T1000 (cell line): ENCODE results near the gene NPRL2.
"Not testable (repeated sequence)": the region's sequence is repeated elsewhere in the genome, so short reads cannot be mapped to it uniquely, and the experiment has no call there.

ENCODE experiments used
- DNase-seq: peaks from one replicate; lab custom pipeline; 2025; ENCODE audit warnings: mixed read lengths; lab: John Stamatoyannopoulos, UW

The NPRL2 gene

DNA sequence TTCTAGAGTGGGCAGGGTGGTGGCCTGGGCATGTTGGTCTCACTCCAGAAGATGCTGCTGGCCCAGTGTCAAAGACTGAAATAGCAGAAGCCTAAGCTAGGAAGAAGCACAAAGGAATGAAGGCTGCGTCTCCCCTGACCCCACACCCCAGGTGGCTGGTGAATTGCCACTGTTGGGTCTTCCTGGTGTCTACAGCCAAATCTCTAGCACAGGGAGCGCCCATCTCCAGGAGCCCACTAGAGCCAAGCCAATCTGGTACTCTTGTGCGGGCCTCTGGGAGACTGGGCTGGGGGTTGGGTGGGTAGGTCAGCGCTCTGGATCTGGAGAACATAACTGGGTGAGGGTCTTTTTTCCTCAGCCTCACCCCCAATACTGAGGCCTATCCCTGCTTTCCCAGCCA is 23.4 kb downstream of the NPRL2 start:
- DNase-seq, result no peak

DNA sequence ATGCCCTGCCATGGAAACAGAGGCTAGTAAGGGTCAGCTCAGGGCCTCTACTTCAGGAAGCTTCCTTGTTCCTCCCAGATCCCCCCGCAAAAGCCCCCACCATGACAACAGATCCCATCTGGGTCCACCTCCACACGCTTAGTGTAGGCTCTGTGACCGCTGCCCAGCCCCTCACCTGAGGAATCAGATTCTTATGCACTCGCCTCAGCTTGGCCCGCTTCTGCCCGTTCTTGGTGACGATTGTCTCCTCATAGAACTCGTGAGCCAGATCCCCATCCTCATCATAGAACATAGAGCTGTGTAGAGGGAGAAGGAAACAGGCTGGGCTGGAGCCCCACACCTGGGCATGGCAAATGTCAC is 24.4 kb downstream of the NPRL2 start:
- no peak for DNase-seq

DNA sequence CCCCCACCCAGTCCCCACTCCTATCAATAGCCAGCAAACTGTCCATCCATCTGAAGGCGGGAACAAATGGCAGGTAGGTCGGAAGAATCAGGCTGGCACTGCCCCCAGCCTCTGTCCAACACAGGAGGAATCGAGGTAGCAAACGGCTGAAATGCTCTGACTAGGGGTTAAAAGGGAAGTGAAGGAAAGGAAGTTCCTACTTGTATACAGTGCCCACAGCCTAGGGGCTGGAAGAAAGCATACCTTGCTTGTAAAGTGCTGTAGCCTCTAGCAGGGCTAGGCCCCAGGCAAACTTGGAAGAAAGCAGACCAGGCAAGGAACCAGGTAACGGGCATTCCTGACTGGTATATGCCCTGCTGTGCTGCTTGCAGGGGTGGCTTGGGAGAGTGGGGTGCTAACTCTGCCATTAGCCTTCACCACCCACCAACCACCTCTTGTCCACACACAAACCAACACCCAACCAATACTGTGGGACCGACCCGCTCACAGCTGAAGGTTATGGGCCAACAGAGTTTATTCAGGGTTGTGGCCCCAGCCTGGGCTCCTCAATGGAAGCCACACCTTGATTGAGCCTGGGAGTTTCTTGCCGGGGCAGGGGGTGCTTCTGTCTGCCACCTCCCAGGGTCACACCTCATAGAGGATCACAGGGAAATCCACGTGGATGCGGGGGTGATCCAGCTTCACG is 24.9 kb downstream of the NPRL2 start:
- no peak for DNase-seq

DNA sequence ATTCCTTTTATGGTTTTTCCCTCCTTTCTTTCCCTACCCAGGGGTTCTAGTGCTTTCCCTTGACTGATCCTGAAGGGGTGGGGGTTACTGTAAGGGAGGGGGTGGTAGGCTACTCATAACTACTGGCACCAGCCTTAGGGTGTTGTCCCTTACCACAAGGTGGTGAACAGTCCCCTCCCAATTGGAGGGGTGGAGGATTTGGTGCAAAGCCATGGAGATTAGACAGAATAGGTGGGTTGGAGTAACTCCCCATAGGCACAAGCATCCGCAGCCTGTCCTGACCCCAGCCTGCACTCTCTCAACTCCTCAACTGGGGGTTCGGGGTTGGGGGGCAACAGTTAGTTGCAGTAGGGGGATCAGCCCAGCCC is 25.5 kb downstream of the NPRL2 start:
- DNase-seq, result no peak

DNA sequence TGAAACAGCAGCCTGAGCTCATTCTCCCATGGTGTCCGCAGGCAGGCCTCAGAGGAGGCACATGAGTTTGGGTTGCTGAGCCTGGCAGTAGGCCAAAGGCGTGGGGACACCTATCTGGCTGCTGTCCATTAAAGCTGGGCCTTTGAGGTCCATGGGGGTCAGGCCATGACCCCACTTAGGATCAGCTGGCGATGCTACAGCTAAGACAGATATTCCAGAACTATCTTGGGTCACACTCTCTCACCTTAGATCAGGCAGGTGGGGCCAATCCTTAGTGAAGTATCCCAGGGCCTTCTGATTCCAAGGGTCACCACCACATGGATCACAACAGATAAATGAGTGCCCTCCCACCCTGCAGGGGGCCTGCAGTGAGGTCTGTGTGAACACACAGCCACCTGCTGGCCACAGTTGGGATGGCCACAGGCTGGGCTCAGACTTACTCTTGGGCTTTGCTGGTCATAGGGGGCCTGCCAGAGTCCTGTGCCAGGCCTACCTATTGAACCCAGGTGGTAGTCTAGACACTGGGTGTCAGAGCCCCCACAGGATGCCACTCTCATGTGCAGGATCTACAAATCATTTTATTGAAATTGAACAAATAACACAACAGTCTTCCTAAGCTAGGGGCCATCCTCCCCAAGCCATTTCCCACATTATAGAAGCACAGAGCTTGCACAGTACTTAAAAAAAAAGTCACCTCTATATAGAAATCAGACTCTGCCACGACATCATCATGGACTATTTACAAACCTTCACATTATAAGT is 26.0 kb downstream of the NPRL2 start:
- peak; percentile 47 for DNase-seq

DNA sequence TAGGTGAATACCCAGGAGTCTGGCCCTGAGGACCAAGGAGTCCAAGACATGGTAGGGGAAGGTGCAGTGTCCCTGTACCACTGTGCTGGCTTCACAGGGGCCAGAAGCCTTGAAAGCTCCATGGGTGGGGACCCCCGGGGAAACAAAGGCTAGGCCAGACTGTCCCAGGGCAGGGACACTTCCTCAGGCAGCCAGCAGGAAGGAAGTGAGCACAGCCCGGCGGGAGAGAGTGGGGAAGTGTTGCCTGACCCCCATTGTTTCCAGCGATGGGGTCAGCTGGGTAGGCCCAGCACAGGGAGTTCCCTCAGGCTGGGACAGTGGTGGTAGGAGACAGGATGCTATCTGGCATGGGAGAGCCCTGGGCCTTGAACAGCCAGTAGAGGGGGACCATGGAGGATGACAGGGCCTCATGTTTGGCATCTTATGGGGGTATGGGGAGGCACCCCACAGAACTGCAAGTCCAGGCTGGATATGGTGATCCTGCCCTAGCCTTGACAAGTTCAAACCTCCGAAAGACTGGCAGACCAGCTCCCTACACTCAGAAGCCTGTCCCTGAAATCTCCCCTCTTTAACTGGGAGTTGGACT is 26.9 kb downstream of the NPRL2 start:
- DNase-seq, result no peak

DNA sequence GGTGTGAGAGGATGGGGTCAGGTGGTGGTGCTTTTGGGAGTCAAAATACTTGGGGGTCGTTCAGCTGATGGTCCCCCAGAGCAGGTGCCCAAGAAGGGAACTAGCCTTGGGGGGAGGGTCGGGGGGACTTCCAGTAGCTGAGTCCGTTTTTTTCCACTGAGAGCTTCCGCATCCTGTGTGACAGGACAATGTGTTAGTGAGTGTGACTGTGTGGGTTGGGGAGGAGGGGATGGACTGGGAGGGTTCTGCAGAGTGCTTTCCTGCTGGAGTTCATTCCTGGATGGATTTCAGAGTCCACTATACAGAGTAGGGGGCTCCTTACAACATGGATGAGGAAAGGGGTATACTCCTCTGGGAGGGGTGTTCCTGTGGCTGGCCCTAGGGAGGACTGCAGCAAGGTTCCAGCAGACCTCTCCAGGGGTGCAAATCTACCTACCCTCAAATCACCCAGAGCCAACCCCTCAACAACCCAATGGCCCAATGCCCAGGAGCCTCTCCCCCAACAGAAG is 27.4 kb downstream of the NPRL2 start:
- DNase-seq, result no peak

DNA sequence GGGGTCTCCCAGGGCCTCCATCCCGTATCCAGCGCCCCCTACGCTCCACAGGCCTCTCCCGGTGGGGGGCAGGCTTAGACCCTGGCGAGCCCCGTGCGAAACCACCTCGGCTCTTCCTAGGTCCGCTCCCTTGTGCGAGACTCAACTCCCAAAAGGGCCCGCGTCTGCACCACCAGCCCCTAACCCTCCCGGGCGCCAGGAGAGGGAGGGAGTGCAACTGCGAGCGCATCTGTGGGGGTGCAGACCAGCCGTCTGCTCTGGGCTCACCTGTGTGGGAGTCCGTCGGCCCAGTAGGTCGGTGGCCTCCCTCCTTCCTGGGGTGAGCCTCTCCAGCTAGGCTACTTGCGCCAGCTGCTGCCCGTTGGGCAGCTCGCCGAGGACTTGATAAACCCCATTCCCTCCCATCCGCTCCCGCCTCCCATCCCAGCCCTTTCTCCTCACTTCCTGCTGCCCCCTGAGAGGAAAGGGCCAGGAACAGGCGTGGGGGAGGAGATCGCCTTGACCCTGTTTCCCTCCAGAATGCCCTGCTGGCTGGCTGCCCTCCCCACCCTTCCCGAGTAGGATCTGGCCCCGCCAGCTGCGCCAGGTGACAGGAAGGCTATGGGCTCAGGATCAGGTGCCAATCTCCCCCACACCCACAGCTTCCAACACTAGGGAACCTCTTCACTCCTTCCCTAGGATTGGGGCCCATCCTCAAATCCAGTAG is 28.0 kb downstream of the NPRL2 start, which contains the start of gene HYAL2:
Gene HYAL2 (minus strand): TSS at position 360 of the 706 bp plus-strand sequence. CDS start 2,256 bp downstream, outside the sequence.
- DNase-seq, result no peak

DNA sequence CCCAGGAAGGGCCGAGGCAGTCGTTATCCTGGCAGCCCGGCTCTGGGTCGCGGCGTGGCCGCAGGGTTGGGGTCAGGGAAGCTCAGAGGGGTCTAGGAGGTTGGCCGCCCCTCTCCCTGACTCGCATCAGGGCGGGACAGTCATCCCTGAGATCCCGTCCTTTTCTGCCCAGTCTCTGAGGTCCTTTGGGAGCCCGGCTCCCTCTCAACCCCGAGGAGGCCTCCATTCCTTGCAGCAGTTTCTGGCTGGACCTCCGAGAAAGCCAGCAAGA is 28.5 kb downstream of the NPRL2 start:
- no peak for DNase-seq

DNA sequence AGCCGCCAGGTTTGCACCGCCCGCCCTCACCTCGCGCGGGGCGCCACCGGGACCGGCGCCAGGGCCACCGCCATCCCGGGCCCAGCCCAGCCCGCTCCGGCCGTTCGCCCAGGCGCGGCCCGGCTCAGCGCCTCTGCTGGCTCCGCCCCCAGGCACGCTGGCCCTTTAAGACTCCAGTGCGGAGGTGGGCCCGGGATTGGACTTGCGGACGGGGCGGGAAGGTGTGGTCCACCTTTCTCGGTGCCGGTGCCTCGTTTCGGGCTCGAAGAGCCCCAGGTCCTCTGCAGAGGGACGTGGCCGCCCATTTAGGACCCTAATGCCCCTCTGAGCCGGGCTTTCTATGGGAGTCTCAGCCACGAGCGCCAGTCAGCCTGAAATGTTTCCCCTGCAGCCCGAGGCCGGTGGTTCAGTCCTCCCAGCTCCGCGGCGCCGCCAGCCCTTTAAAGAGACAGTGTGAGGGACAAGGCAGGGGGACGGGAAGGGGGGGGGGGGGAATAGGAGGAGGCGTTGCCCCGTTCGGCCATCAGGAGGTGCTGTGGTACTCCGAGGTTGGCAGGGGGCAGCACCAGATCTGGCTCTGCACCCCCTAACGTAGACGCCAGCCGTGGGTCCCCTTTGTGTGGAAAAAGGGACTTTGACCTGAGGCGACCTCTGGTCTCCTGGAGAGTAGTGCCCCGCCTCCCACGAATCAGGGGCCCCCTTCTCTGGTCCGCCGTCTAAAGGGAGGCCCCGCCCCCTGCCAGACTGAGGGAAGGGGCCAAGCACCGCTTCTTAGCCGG is 29.1 kb downstream of the NPRL2 start:
- peak; percentile 87 for DNase-seq

DNA sequence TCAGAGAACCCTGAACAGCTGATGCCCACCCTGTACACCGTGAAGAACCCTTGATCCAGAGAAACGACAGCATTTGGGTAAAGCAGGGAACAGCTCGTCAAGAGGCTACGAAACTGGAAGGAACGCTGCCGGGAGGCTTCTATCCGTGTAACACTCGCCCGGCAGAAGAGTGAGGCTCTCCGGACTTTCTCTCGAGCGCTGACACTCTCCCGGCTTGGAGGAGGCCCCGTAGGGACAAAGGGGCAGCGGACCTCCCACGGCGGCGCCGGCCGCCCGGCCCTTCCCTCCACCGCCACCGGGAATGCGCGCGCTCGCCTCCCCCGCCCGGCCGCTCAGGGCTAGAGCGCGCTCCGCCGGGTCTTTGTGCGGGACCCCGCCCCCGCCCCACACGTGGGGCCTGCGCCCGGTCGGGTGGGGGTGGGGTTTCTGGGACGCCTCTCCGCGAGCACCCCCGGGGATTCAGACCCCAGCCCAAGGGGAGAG is 29.7 kb downstream of the NPRL2 start:
- DNase-seq, result peak; percentile 73

DNA sequence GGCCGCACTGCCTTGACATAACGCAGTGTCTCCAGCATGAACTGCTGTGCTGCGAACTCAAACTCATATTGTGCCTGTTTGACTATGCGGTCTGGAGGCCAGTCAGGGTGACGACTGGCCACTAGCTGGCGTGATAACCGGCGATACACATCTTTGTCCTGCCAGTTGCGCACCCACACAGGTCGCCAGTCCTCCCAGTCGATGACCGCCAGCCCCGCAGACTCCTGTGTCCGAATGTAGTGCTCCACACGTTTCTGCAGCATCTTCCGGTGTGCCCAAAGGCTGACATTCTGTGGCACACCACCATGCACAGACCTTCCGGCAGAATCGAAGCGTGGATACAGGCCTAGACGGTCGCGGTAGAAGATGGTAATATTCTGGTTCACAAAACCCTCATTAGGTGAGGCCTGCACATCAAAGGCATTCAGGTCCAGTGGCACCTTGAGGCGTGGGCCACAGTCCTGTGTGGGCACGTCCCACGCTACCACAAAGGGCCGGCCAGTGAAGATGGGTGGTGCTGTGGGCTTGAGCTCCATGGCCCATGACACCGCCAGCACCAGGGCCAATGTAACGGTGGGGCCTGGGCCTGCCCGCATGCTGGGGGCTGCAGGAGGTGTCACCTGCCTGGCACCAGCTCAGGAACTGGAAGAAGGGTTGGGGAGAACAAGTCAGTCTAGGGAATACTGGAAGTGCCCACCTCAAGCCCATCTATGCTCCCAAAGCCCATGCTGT is 30.5 kb downstream of the NPRL2 start:
- DNase-seq, result no peak

DNA sequence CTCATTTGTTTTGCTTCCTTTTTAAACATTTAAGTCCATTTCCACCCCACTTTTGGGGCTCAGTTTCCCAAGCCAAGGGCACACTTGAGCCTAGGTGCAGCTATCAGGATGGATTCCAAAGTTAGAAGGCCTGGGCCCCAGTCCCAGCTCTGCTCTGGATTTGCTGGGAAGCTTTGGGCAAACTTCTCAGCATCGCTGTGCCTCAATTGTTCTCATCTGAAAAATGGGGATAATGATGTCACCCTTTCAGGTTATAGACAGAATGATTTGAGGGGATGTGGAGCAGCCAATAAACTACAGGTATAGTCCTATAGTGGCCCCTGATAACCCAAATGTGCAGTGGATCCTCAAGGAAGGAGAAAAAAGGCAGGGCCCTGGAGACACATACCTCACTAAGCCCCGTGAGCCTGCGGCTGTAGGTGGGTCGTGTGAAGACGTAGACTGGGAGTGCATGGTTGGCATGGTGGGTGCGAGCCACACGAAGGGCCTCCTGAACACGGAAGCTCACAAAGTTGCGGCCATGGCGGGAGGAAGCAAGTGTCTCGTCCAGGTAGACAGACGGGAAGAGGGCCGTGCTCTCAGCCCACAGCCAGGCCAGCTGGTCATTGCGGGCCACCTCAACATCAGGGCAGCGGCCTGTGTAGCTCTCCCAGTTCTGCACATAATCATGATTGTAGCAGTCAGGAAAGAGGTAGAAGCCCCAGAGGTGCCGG is 31.2 kb downstream of the NPRL2 start:
- no peak for DNase-seq

DNA sequence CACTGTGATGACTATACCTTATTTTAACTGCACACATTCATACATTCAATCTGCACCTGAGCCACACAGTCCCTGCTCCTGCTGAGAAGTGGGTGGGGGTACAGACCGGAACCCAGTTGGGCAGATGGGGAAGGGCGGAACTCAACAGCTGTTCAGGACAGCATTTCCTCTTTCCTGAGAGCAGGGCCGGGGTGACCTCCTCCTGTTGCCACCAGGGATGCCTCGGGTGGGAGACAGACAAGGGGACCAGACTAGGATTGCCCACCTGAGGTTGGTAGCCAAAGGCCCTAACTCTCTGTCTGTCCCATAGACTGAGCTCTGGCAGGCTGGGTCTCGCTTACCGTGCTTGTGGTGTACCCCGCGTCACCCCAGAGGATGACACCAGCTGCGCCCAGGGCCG is 32.0 kb downstream of the NPRL2 start:
- DNase-seq, result no peak

DNA sequence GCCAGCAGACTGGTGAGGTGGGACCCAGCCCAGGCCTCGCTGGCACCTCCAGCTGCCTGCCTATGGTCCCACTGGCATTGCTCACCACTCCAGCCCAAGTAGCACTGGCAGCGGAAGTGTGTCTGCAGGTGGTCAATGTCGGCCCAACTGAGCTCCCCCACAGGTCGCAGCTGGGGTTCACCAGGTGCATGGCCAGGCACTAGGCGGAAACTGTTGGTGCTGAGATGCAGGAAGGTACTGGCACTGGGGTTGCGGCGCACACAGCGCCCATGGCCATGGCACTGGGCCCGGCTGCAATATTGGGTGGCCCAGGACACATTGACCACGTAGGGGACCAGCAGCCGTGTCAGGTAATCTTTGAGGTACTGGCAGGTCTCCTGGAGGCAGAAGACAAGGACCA is 32.4 kb downstream of the NPRL2 start:
- no peak for DNase-seq

DNA sequence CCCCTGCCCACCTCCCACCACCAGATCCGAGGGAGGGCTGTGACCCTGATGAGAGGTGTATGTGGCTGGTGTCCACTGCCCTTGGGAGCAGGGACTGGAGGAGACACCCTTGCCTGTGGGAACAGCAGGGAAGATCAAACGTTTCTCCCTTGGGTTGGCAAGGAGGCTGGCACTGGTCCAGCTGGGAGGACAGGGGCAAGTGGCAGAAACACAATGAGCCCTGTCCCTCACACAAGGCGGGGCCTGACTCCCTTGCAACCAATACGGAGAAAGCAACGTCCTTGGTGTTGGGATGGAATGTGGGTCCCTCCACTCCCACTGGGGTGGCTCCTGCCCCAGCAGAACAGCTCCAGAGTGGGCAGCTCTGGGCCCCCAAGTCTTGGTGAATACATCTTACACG is 33.3 kb downstream of the NPRL2 start:
- DNase-seq, result no peak

DNA sequence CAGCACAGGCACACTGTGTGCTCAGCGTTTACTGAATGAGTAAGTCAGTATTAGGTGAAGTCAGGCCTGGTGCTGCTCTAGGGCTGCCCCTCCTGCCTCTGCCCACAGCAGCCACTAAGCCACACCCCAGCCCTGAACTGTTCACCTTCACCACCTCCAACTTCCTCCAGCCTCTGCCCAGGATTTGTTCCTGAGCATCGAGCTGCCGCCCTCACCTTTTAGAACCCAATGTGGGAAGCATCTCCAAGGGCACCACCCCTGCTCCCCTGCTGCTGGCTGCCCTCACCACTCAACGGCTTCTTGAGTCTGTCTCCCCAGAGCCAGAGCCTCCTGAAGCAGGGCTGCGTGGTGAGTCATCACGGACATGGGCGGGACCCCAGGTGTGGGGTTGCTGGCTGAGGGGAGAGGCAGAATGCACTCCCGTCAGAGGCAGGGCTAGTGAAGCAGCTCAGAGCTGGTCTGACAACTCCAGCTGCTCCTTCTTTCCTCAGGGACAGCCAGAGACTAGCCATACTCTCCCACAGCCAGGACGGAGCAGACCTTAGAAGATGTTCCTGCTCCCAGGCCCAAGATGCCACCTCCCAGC is 33.8 kb downstream of the NPRL2 start:
- peak; percentile 38 for DNase-seq

DNA sequence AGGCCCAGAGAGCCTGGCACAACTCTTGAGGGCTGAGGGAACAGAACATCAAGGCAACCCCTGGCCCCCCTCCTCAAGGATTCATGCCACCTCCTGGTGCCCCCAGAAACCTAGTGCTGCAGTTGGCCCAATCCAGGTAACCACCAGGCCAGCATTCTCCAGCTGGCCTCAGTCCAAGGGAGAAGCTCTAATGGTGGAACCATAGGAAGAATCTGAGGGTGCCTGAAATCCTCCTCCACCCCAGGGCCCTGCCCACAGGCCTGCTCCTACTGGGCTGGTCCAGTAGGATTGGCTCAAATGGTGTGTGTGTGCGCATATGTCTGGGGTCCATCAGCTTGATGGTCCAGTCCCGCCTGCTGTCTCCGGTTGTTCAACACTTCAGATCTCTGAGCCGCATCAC is 35.8 kb downstream of the NPRL2 start:
- no peak for DNase-seq

DNA sequence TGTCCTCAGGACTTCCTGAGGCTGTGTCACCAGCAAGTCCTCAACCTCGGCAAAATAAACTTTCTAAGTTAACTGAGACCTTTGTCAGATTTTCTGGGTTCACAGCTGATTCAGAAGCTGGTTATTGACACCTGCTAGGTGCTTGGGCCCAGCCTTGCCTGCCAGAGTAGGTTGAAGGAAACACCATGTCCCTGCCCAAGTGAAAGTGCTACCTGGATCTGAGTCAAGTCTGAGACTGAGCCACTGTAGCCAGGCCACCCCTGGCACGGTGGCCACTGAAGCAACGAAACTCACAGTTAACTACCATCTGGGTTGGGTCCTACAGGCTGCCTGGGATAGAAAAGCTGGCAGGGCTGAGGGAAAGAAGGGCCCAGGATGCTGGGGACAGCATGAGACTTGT is 36.2 kb downstream of the NPRL2 start:
- no peak for DNase-seq

DNA sequence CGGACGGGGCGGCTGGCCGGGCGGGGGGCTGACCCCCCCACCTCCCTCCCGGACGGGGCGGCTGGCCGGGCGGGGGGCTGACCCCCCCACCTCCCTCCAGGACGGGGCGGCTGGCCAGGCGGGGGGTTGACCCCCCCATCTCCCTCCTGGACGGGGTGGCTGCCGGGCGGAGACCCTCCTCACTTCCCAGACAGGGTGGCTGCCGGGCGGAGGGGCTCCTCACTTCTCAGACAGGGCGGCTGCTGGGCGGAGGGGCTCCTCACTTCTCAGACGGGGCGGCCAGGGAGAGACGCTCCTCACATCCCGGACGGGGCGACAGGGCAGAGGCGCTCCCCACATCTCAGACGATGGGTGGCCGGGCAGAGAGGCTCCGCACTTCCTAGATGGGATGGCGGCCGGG is 38.5 kb downstream of the NPRL2 start:
- DNase-seq, result not testable (repeated sequence)
